ENCODE measurements around the gene TFPI. TPM values are rescaled to one million over a fixed set of nuclear protein-coding genes. Genes with fewer than 3 reads are reported as not detected.
A peak's percentile ranks its signal among the peaks of the same experiment; 100 is the strongest.

TFPI gene
- total and polyA plus RNA-seq, 2 donors (not counting 3 experiments of a cell fraction or from before 2014, with no cell fraction given), result 177 to 286 TPM

DNA sequence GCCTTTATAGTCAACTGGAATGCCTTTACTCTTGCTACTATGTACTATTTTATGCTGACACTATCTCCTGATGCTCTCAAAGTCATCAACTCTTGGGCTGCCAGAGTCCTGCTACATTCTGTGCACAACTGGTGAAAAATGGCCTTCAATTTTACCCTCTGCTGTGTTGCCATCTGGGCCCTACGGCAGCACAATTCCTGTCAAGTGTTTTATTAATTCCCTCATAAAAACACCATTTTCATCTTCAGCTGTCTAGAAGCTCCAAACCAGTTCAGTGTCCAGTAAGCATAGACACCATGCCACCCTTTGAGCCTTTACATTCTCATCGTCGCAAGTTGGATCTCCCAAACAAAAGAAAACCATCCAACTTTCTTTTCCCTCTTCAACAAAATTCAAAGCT, 132.7 kb downstream of the TFPI start:
- CTCF ChIA-PET, result interaction anchor here (1.0 kb wide), 2 partner anchors 8 to 9 kb away, joined by 3 read pairs; no protein-coding TSS in a partner anchor
- FAIRE-seq (no peak), DNase-seq (ENCODE audit: low read depth, low spot score) (peak; percentile 20)
- H3K4me3 ChIP-seq (replicated peaks in 1 of 3; ENCODE audit: insufficient read depth in 1 of 3, low read depth in 1 of 3, low read length in 3 of 3), result peak overlapping the region in 1 of 3 experiments; percentile 25
- no peaks in the 10 kb centered on the region for H3K27me3 ChIP-seq (ENCODE audit: control insufficient read depth in 2 of 2, insufficient read depth in 2 of 2, low read length in 2 of 2)
- H3K79me2 ChIP-seq (ENCODE audit: control insufficient read depth, insufficient read depth, low read length), result peaks cover 64% of the 10 kb centered on the region
- peak overlapping the region; percentile 79 for H3K4me2 ChIP-seq (ENCODE audit: insufficient read depth, low read length)
- peak overlapping the region; percentile 70 for H3K27ac ChIP-seq (ENCODE audit: insufficient read depth, low read depth, low read length)
- no peaks in the 10 kb centered on the region for H3K9me3 ChIP-seq (replicated peaks; ENCODE audit: control insufficient read depth, insufficient read depth, low read length)
- no TSS peak for BruUV-seq (replicated peaks)
- no peaks in the 10 kb centered on the region for H3K9me1 ChIP-seq (replicated peaks; ENCODE audit: control insufficient read depth, extremely low read depth, insufficient read depth, low read length)
- peaks cover 57% of the 10 kb centered on the region for H3K4me1 ChIP-seq (ENCODE audit: control insufficient read depth, extremely low read depth, insufficient read depth, low read length)
- TF ChIP-seq MYC (IDR thresholded peaks at IDR 0.05; ENCODE audit: low read depth, low read length), result no peak
- TF ChIP-seq GATA2 (IDR thresholded peaks at IDR 0.05; ENCODE audit: insufficient read depth, insufficient read length, low read depth, low read length), result no peak
- TF ChIP-seq POLR2AphosphoS5 (IDR thresholded peaks at IDR 0.05; ENCODE audit: insufficient read depth, low read depth, low read length), result no peak
- TF ChIP-seq JUN (IDR thresholded peaks at IDR 0.05; ENCODE audit: borderline replicate concordance, insufficient read depth, insufficient read length, low read depth), result no peak
- TF ChIP-seq FOS (IDR thresholded peaks at IDR 0.05; ENCODE audit: borderline replicate concordance, insufficient read depth, low read length), result no peak
- TF ChIP-seq, protein P1, sequence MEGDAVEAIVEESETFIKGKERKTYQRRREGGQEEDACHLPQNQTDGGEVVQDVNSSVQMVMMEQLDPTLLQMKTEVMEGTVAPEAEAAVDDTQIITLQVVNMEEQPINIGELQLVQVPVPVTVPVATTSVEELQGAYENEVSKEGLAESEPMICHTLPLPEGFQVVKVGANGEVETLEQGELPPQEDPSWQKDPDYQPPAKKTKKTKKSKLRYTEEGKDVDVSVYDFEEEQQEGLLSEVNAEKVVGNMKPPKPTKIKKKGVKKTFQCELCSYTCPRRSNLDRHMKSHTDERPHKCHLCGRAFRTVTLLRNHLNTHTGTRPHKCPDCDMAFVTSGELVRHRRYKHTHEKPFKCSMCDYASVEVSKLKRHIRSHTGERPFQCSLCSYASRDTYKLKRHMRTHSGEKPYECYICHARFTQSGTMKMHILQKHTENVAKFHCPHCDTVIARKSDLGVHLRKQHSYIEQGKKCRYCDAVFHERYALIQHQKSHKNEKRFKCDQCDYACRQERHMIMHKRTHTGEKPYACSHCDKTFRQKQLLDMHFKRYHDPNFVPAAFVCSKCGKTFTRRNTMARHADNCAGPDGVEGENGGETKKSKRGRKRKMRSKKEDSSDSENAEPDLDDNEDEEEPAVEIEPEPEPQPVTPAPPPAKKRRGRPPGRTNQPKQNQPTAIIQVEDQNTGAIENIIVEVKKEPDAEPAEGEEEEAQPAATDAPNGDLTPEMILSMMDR (IDR thresholded peaks at IDR 0.05; ENCODE audit: extremely low read depth in 1 of 2, insufficient read depth in 1 of 2, low read depth in 1 of 2, low read length in 2 of 2), result no peak
- TF ChIP-seq POLR2A (IDR thresholded peaks at IDR 0.05; ENCODE audit: low read depth, low read length), result no peak
- TF ChIP-seq, protein P2, sequence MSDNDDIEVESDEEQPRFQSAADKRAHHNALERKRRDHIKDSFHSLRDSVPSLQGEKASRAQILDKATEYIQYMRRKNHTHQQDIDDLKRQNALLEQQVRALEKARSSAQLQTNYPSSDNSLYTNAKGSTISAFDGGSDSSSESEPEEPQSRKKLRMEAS (IDR thresholded peaks at IDR 0.05; ENCODE audit: insufficient read depth, insufficient read length), result no peak
- no peak for TF ChIP-seq EZH2 (IDR thresholded peaks at IDR 0.05; ENCODE audit: borderline replicate concordance, low read depth, low read length, severe bottlenecking)
- POLR2A ChIA-PET, result interaction anchor here (1.2 to 1.4 kb wide), 2 partner anchors 8 to 27 kb away, joined by 3 to 7 read pairs; partner anchors contain the start of gene CALCRL
- H3K36me3 ChIP-seq (ENCODE audit: control insufficient read depth in 2 of 2, extremely low read depth in 1 of 2, insufficient read depth in 2 of 2, low read length in 2 of 2), result peaks cover 0 to 10% of the 10 kb centered on the region in 2 experiments
- peak overlapping the region; percentile 51 for H3K9ac ChIP-seq (replicated peaks; ENCODE audit: extremely low read depth, insufficient read depth, low read length)
- intact Hi-C loops (cut with micrococcal nuclease), result no loop called here
- H4K20me1 ChIP-seq (replicated peaks; ENCODE audit: control insufficient read depth, extremely low read depth, insufficient read depth, low read length), result no peaks in the 10 kb centered on the region
- no peak overlapping the region for H2AFZ ChIP-seq (ENCODE audit: low read depth, low read length)
- dilution Hi-C loops (cut with MboI; ENCODE audit: extremely low pct_ligation_motif_present, low sequenced_read_pairs), result no loop called here
